HG02943 (cell line): ENCODE results near the gene THAP2.

Experiments used
- ATAC-seq: cut with Tn5 transposase; IDR thresholded peaks from one replicate; pipeline ENCODE4 v1.9.1; 2021; ENCODE audit warnings: mild to moderate bottlenecking, low read depth, moderate library complexity; ENCODE audit not compliant: unreplicated experiment

Gene THAP2

DNA sequence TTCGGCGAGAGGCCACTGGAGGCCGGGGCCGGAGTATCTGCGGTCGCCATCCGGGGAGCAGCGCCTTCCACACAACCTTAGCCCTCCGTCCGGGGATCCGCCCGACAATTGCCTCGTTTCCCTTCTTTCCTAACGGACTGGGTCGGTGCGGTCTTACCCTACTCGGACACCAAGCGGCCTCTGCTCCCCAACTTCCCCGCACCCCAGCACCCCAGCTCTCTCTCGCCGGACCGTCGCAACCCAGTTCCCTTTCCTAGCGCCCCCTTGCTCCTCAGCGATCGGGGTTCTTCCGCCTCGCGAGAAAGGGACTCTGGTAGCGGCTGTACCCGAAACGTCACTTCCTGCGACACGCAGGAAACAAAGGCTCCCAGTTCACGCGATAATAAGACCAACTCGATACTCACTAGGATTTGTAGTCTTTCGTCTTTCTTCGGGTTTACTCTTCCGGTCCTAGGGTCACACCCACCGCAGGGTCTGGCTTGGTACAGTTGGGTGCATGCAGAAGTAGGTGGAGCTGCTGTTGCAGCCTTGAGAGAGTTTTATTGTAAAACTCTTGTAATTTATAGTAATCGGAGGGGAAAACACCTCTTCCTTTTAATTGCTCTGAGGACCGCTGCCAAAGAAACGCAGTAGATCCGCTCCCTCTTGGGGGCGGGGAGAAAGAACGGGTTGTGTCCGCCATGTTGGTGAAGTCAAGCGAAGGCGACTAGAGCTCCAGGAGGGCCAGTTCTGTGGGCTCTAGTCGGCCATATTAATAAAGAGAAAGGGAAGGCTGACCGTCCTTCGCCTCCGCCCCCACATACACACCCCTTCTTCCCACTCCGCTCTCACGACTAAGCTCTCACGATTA is at the start of gene THAP2, which contains the start of gene ZFC3H1:
TSS of gene THAP2 (plus strand) at position 741 of the 850 bp plus-strand sequence. CDS start 209 bp downstream, outside the sequence.
TSS of gene ZFC3H1 (minus strand) at position 288 of the 850 bp plus-strand sequence. CDS start at position 50, 238 bp downstream.
- ATAC-seq = peak; percentile 92

GRCh38 chr12:71621938-71622337 is 42.2 kb upstream of the THAP2 start:
- ATAC-seq = no peak

DNA sequence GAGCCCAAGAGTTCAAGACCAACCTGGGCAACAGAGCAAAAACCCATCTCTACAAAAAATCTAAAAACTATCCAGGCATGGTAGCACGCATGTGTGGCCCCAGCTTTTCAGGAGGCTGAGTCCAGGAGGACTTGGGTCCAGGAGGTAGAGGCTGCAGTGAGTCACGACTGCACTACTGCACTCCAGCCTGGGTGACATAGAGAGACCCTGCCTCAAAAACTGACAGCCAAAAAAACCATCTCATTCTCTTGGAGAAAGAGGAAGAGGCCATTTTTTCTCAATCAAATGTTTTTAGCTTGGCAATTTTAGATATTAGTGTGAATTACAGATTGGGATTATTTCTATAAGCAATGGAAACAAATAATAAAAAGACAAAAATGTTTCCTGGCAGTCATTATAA is 38.6 kb upstream of the THAP2 start:
- ATAC-seq = no peak

DNA sequence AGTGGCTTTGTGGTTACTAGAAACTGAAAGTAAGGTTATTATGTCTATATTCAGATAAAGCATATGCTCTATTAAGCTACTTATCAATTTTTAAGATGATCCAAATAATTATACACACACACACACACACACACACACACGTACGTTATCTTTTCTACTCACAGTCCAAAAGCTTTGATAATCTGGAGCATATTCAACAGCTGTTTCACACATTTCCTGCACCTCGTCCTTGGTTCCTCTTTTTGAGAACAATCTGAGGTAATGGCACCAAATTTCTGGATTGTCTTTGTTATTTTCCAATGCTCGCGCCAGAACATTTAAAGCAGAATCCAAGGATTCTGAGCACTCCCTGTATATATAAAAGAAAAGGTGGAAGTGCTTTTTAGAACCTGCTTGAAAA is 38.0 kb upstream of the THAP2 start:
- no peak for ATAC-seq

- ATAC-seq = no peak
Observed at GRCh38 chr12:71626768-71627167, 37.3 kb upstream of the THAP2 start.

- no peak for ATAC-seq
Observed at GRCh38 chr12:71627438-71628002, 36.6 kb upstream of the THAP2 start.

- no peak for ATAC-seq
Observed at GRCh38 chr12:71636704-71637115, 27.4 kb upstream of the THAP2 start.

GRCh38 chr12:71638499-71638898 is 25.6 kb upstream of the THAP2 start:
- no peak for ATAC-seq

DNA sequence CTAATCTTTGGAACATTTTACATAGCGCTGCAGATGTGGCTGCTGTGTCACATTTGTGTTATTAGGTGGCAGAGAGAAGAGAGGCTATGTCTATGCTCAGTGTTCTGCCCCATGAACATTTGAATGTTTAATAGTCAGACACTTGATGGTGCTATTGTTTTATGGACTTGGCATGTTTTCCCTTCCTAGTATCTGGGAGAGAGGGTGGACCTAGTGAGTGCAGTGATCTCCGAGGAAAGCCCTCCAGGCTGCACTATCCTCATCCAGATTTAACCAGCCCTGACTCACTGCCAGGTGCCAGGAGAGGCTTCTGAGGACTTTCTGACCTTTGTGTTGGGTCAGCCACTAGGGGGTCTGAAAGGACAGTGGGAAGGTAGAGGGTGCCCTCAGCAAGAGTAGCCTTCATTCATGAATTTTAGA is 24.8 kb upstream of the THAP2 start:
- ATAC-seq = no peak

GRCh38 chr12:71640316-71640715 is 23.8 kb upstream of the THAP2 start:
- ATAC-seq = no peak

- ATAC-seq = no peak
Observed at GRCh38 chr12:71641390-71641789, 22.7 kb upstream of the THAP2 start.

DNA sequence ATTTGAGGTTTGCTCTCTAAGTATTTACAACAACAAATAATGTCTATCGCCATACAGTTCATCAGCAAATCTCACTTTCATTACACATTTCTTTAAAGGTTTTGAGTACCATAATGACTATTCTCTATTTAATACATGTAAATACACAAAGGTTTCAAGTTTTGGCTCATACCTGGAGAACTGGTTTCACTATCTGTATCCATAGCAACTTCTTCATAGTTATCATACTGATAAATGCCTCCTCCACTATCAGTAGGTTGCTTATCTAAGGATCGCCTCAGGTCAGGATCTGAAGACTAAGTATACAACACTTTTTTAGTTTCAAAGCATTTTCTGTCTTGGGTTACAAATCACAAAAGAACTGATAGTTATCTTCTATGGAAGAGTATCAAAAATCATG is 21.8 kb upstream of the THAP2 start:
- no peak for ATAC-seq

DNA sequence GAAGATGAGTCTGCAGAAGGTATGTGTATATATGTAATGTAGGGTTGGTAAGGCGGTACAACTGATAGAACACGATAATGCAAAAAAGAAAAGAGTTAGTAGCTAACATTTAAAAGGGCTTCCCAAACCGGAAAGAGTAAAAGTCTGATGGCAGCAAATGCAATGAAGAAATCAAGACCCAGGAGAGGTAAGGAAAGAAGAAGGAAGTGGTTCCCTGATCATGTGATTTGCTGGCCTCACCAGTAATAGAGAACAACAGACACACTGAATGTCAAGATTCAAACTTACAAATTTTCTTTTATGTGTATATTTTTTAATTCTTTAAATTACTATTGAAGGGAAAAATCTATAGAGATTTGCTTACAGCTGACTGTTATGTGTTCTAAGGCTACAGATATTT is 18.8 kb upstream of the THAP2 start:
- ATAC-seq = no peak

- ATAC-seq = no peak
Observed at GRCh38 chr12:71646512-71646911, 17.6 kb upstream of the THAP2 start.

- ATAC-seq = no peak
Observed at GRCh38 chr12:71648537-71648936, 15.6 kb upstream of the THAP2 start.

DNA sequence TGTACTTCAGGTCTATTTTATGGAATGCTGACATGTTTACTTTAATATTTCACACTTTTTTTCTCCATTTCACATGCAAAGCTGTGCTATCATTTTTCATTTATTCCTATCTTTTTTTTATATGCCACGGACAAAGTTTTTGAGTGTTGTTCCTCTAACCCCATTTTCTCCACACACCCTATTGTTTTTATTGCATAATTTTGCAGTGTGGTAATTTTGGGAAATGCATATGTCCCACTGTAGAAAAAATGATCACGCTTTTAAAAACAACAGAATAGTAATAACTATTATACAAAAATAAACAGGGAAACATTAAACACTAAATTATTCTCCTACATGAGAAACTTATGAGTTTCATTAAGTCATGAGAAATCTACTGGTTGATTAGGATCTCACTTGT is 14.7 kb upstream of the THAP2 start:
- no peak for ATAC-seq

GRCh38 chr12:71652656-71653055 is 11.4 kb upstream of the THAP2 start:
- no peak for ATAC-seq

DNA sequence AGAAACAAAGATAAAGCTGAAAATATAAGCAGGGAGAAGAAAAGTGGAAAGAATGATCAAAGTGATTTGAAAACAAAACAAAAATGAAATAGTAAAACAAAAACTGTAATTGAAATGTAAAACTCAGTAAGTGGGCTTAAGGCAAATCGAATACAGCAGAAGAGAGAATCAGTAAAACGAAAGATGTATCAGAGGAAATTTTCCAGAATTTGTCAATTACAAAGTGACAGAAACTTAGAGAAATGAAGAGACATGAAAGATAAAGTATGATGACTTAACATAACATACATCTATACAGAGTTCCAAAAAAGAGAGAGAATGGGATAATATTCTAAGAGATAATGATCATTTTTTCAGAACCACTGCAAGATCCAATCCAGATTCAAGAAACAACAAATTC is 11.0 kb upstream of the THAP2 start:
- no peak for ATAC-seq

GRCh38 chr12:71654200-71654599 is 9.9 kb upstream of the THAP2 start:
- no peak for ATAC-seq

- no peak for ATAC-seq
Observed at GRCh38 chr12:71655495-71655894, 8.6 kb upstream of the THAP2 start.

GRCh38 chr12:71655907-71656306 is 8.2 kb upstream of the THAP2 start:
- ATAC-seq = no peak

DNA sequence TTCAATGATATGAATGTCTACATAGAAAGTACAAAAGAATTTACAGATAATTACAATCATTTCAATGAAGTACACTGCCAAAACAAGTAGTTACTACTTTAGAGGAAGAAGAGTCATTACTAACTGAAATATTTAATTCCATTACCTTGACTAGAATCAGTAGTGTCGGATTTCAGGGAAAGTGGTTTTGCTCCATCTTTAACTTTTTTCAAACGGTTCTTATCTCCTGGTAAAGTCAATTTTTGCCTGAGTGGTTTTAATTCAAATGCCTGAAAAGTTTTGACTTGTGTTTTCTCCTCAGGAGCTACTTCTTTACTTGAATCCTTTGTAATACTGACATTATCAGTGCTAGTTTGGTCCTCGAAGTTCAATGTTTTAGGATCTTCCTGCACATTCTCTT is 7.4 kb upstream of the THAP2 start:
- no peak for ATAC-seq
